Measurements from ENCODE around the gene LHX3. TPM values are rescaled to one million over a fixed set of nuclear protein-coding genes. Genes with fewer than 3 reads are reported as not detected.

Gene LHX3
- polyA plus RNA-seq, 4 donors = not detected

- DNase-seq (ENCODE audit: low read depth in 4 of 4, low spot score in 3 of 4) = no peak
Measured at GRCh38 chr9:136194540-136194939, 10.4 kb downstream of the LHX3 start.

GRCh38 chr9:136193891-136194279 is 11.0 kb downstream of the LHX3 start:
- no peak for DNase-seq (ENCODE audit: low read depth in 4 of 4, low spot score in 3 of 4)

GRCh38 chr9:136193127-136193890 is 11.6 kb downstream of the LHX3 start:
- no peak for DNase-seq (ENCODE audit: low read depth in 4 of 4, low spot score in 3 of 4)

- no peak for DNase-seq (ENCODE audit: low read depth in 4 of 4, low spot score in 3 of 4)
Measured at GRCh38 chr9:136192289-136193126, 12.4 kb downstream of the LHX3 start.

GRCh38 chr9:136191960-136192286 is 13.0 kb downstream of the LHX3 start:
- DNase-seq (ENCODE audit: low read depth in 4 of 4, low spot score in 3 of 4) = no peak

GRCh38 chr9:136191099-136191959 is 13.6 kb downstream of the LHX3 start:
- DNase-seq (ENCODE audit: low read depth in 4 of 4, low spot score in 3 of 4) = no peak

- DNase-seq (ENCODE audit: low read depth in 4 of 4, low spot score in 3 of 4) = no peak
Measured at GRCh38 chr9:136190656-136191055, 14.3 kb downstream of the LHX3 start.

GRCh38 chr9:136190237-136190601 is 14.7 kb downstream of the LHX3 start:
- DNase-seq (ENCODE audit: low read depth in 4 of 4, low spot score in 3 of 4) = no peak

GRCh38 chr9:136189394-136190236 is 15.3 kb downstream of the LHX3 start:
- no peak for DNase-seq (ENCODE audit: low read depth in 4 of 4, low spot score in 3 of 4)

- no peak for DNase-seq (ENCODE audit: low read depth in 4 of 4, low spot score in 3 of 4)
Measured at GRCh38 chr9:136187683-136188586, 17.0 kb downstream of the LHX3 start.

- DNase-seq (ENCODE audit: low read depth in 4 of 4, low spot score in 3 of 4) = no peak
Measured at GRCh38 chr9:136187197-136187596, 17.7 kb downstream of the LHX3 start.

GRCh38 chr9:136186386-136186785 is 18.5 kb downstream of the LHX3 start:
- DNase-seq (ENCODE audit: low read depth in 4 of 4, low spot score in 3 of 4) = no peak

GRCh38 chr9:136185596-136186366 is 19.1 kb downstream of the LHX3 start:
- no peak for DNase-seq (ENCODE audit: low read depth in 4 of 4, low spot score in 3 of 4)

- DNase-seq (ENCODE audit: low read depth in 4 of 4, low spot score in 3 of 4) = no peak
Measured at GRCh38 chr9:136185066-136185465, 19.9 kb downstream of the LHX3 start.

- no peak for DNase-seq (ENCODE audit: low read depth in 4 of 4, low spot score in 3 of 4)
Measured at GRCh38 chr9:136182850-136183422, 22.0 kb downstream of the LHX3 start.

- no peak for DNase-seq (ENCODE audit: low read depth in 4 of 4, low spot score in 3 of 4)
Measured at GRCh38 chr9:136182420-136182787, 22.5 kb downstream of the LHX3 start.

- no peak for DNase-seq (ENCODE audit: low read depth in 4 of 4, low spot score in 3 of 4)
Measured at GRCh38 chr9:136181784-136182419, 23.0 kb downstream of the LHX3 start.

- DNase-seq (ENCODE audit: low read depth in 4 of 4, low spot score in 3 of 4) = no peak
Measured at GRCh38 chr9:136180586-136180985, 24.3 kb downstream of the LHX3 start.
